Activated T-cell treated with anti-CD3 and anti-CD28 coated beads, Interleukin-2, amount 50 U/mL, for 72 hours (primary cell): ENCODE results near the gene SAMD4A. TPM values are rescaled to one million over a fixed set of nuclear protein-coding genes. Genes with fewer than 3 reads are reported as not detected.

Experiments used
- ATAC-seq, 2 donors: fragments of 150-1000 bp; cut with Tn5 transposase; replicated peaks in 1 of 2; 2 replicates each; pipeline ENCODE4 v1.10.0; 2021; ENCODE audit warnings: moderate library complexity in 2 of 2, mild to moderate bottlenecking in 1 of 2
- DNase-seq, 2 donors: peaks; one replicate each; pipeline ENCODE4 v3.0.0; 2021 to 2022; ENCODE audit warnings: mixed read lengths in 1 of 2
- H3K27ac Mint-ChIP-seq: one replicate; pipeline ENCODE4 v1.8.0; 2022; ENCODE audit warnings: mild to moderate bottlenecking, moderate library complexity, mixed read lengths
- H3K27me3 Mint-ChIP-seq: one replicate; pipeline ENCODE4 v1.8.0; 2022; ENCODE audit warnings: low read depth, mixed read lengths
- H3K36me3 Mint-ChIP-seq, 2 donors: one replicate each; pipeline ENCODE4 v1.8.0; 2022; ENCODE audit warnings: mixed read lengths in 2 of 2, mild to moderate bottlenecking in 1 of 2; ENCODE audit not compliant: insufficient read depth in 2 of 2
- H3K4me1 Mint-ChIP-seq: one replicate; pipeline ENCODE4 v1.8.0; 2022; ENCODE audit warnings: low read depth, mixed read lengths
- H3K4me3 Mint-ChIP-seq, 2 donors: one replicate each; pipeline ENCODE4 v1.8.0; 2022; ENCODE audit warnings: mild to moderate bottlenecking in 2 of 2, mixed read lengths in 2 of 2, moderate library complexity in 2 of 2
- H3K9me3 Mint-ChIP-seq, 2 donors: one replicate each; pipeline ENCODE4 v1.8.0; 2022; ENCODE audit warnings: mixed read lengths in 2 of 2
- total RNA-seq, 2 donors: library from RNA; stranded (reverse); gene quantifications; one replicate each; pipeline ENCODE4 v1.2.3, GENCODE V29; 2022

Gene SAMD4A
- total RNA-seq, 2 donors from 2014 or later: 8.2 to 10.1 TPM

GRCh38 chr14:54549862-54550261, 17.1 kb upstream of the SAMD4A start:
- H3K27me3 Mint-ChIP-seq: peaks cover 6% of the 10 kb centered on the region
- ATAC-seq (no peak), DNase-seq (no peak)
- H3K4me1 Mint-ChIP-seq: no peaks in the 10 kb centered on the region
- H3K9me3 Mint-ChIP-seq: peaks cover 0 to 3% of the 10 kb centered on the region in 2 donors
- H3K4me3 Mint-ChIP-seq: no peak overlapping the region
- H3K36me3 Mint-ChIP-seq: no peaks in the 10 kb centered on the region
- H3K27ac Mint-ChIP-seq: no peak overlapping the region

- H3K27me3 Mint-ChIP-seq: peaks cover 5% of the 10 kb centered on the region
- no peak overlapping the region for H3K4me3 Mint-ChIP-seq
- no peaks in the 10 kb centered on the region for H3K36me3 Mint-ChIP-seq
- H3K27ac Mint-ChIP-seq: no peak overlapping the region
- H3K9me3 Mint-ChIP-seq: peaks cover 0 to 3% of the 10 kb centered on the region in 2 donors
- ATAC-seq (no peak), DNase-seq (no peak)
- no peaks in the 10 kb centered on the region for H3K4me1 Mint-ChIP-seq
Measured at GRCh38 chr14:54550514-54550913, 16.4 kb upstream of the SAMD4A start.

GRCh38 chr14:54554401-54554800, 12.5 kb upstream of the SAMD4A start:
- Mint-ChIP-seq H3K27ac (no peak overlapping the region), H3K4me1 (no peaks in the 10 kb centered on the region), H3K4me3 (no peak overlapping the region), H3K9me3 (no peaks in the 10 kb centered on the region), H3K27me3 (no peaks in the 10 kb centered on the region), H3K36me3 (no peaks in the 10 kb centered on the region)
- ATAC-seq (no peak), DNase-seq (no peak)

- DNase-seq (no peak), ATAC-seq (no peak)
- H3K27me3 Mint-ChIP-seq: no peaks in the 10 kb centered on the region
- no peak overlapping the region for H3K4me3 Mint-ChIP-seq
- no peaks in the 10 kb centered on the region for H3K9me3 Mint-ChIP-seq
- H3K4me1 Mint-ChIP-seq: no peaks in the 10 kb centered on the region
- no peak overlapping the region for H3K27ac Mint-ChIP-seq
- H3K36me3 Mint-ChIP-seq: no peaks in the 10 kb centered on the region
Measured at GRCh38 chr14:54555651-54556050, 11.3 kb upstream of the SAMD4A start.

- ATAC-seq: no peak
- Mint-ChIP-seq H3K27ac (no peak overlapping the region), H3K9me3 (no peaks in the 10 kb centered on the region), H3K4me1 (no peaks in the 10 kb centered on the region), H3K27me3 (no peaks in the 10 kb centered on the region), H3K4me3 (no peak overlapping the region), H3K36me3 (no peaks in the 10 kb centered on the region)
- DNase-seq: no peak
Measured at GRCh38 chr14:54556535-54556934, 10.4 kb upstream of the SAMD4A start.

- ATAC-seq (no peak), DNase-seq (no peak)
- Mint-ChIP-seq H3K9me3 (no peaks in the 10 kb centered on the region), H3K4me3 (no peak overlapping the region), H3K4me1 (peaks cover 10% of the 10 kb centered on the region), H3K36me3 (no peaks in the 10 kb centered on the region), H3K27ac (no peak overlapping the region), H3K27me3 (no peaks in the 10 kb centered on the region)
Measured at GRCh38 chr14:54562334-54562733, 4.6 kb upstream of the SAMD4A start.

GRCh38 chr14:54564071-54564867, 2.7 kb upstream of the SAMD4A start:
- DNase-seq: no peak
- peaks cover 18% of the 10 kb centered on the region for H3K4me1 Mint-ChIP-seq
- H3K9me3 Mint-ChIP-seq: no peaks in the 10 kb centered on the region
- H3K4me3 Mint-ChIP-seq: peak overlapping the region; percentile 86 to 90
- ATAC-seq: no peak
- H3K27ac Mint-ChIP-seq: peak overlapping the region; percentile 63
- H3K36me3 Mint-ChIP-seq: no peaks in the 10 kb centered on the region
- peaks cover 10% of the 10 kb centered on the region for H3K27me3 Mint-ChIP-seq

GRCh38 chr14:54564868-54565784, 1.8 kb upstream of the SAMD4A start:
- DNase-seq (peak; percentile 75), ATAC-seq (peak; percentile 53)
- Mint-ChIP-seq H3K9me3 (no peaks in the 10 kb centered on the region), H3K27ac (peak overlapping the region; percentile 86), H3K27me3 (peaks cover 14% of the 10 kb centered on the region), H3K4me1 (peaks cover 19% of the 10 kb centered on the region), H3K4me3 (peak overlapping the region; percentile 86 to 90), H3K36me3 (no peaks in the 10 kb centered on the region)

GRCh38 chr14:54565785-54566409, 1.0 kb upstream of the SAMD4A start:
- Mint-ChIP-seq H3K27ac (peak overlapping the region; percentile 86), H3K4me3 (peak overlapping the region; percentile 86 to 90), H3K27me3 (peaks cover 16% of the 10 kb centered on the region), H3K36me3 (no peaks in the 10 kb centered on the region), H3K9me3 (no peaks in the 10 kb centered on the region), H3K4me1 (peaks cover 24% of the 10 kb centered on the region)
- DNase-seq (peak; percentile 81 to 85), ATAC-seq (peak; percentile 77)

- H3K27me3 Mint-ChIP-seq: peaks cover 21% of the 10 kb centered on the region
- H3K9me3 Mint-ChIP-seq: peaks cover under 1 to 2% of the 10 kb centered on the region in 2 donors
- ATAC-seq (peak in 1 of 2 donors; percentile 2), DNase-seq (peak in 1 of 2 donors; percentile 30)
- H3K36me3 Mint-ChIP-seq: peaks cover 3 to 5% of the 10 kb centered on the region in 2 donors
- peak overlapping the region; percentile 97 to 98 for H3K4me3 Mint-ChIP-seq
- peaks cover 24% of the 10 kb centered on the region for H3K4me1 Mint-ChIP-seq
- H3K27ac Mint-ChIP-seq: peak overlapping the region; percentile 83
Measured at GRCh38 chr14:54567224-54567638, 303 bp downstream of the SAMD4A start.

- DNase-seq (peak; percentile 59 to 64), ATAC-seq (peak; percentile 25 to 33)
- Mint-ChIP-seq H3K36me3 (peaks cover 5 to 8% of the 10 kb centered on the region in 2 donors), H3K4me1 (peaks cover 24% of the 10 kb centered on the region), H3K27ac (peak overlapping the region; percentile 83), H3K4me3 (peak overlapping the region; percentile 97 to 98), H3K9me3 (peaks cover 2% of the 10 kb centered on the region in 2 donors), H3K27me3 (peaks cover 21% of the 10 kb centered on the region)
Measured at GRCh38 chr14:54567639-54568561, 972 bp downstream of the SAMD4A start.
